ENCODE data around the gene PDE9A.
"Not testable (repeated sequence)": the region's sequence is repeated elsewhere in the genome, so short reads cannot be mapped to it uniquely, and the experiment has no call there.

The PDE9A gene

DNA sequence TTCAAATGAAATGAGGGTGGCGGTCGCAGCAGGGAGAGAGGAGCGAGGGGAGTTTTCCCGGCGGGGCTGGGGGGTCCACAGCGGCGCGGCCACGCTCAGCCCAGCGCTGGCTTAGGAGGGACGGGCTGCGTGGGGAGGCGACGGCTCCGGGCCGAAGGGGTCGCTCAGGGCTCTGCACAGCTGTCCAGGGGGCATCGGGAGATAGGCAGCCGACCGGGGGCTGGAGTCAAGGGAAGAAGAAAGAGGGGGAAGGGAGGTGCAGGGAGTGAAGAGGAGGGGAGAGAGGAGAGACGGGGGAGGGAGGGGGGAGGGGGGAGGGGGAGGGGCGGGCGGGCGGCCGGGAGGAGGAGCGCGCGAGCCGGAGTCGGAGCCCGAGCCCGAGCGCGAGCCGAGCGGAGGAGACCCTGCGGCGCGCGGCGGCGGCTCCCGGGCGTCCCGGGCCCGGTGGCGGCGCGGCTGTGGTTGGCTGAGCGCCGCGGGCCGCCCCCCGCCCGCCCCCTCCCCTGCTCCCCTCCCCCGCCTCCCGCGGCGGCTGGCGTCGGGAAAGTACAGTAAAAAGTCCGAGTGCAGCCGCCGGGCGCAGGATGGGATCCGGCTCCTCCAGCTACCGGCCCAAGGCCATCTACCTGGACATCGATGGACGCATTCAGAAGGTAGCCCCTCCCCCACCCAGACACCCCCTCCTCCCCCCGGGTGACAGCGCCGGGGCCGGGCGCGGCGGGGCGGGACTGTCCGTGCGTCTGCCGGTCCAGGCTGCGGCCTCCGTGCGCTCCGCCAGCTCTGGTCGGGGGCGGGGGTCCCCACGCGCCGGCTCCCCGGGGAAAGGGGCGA is at the start of gene PDE9A:
PDE9A (plus strand) TSS at position 391 of the 831 bp plus-strand sequence; CDS start at position 585, 194 bp downstream.
- DNase-seq (ENCODE audit: low read depth, low spot score): peak; percentile 34

DNA sequence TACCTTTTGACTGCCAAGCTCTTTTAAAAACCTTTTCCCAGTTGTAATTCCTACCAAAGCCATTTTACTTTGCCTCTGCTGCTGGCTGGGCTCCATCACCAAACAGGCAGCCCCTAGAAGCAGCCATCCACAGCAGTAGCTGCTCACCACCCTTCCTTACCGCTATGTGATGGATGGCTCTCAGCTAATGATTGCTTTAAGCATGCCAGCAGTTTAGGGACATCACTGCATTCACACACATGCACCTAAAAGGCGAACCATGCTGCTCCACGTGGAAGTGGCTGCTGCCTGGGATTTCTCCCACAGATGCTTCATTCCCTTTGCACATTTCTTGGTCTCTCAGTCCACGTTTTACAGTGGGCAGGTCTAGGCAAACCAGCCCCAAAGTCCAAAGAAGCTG is 46.3 kb upstream of the PDE9A start:
- DNase-seq (ENCODE audit: low read depth, low spot score): no peak

DNA sequence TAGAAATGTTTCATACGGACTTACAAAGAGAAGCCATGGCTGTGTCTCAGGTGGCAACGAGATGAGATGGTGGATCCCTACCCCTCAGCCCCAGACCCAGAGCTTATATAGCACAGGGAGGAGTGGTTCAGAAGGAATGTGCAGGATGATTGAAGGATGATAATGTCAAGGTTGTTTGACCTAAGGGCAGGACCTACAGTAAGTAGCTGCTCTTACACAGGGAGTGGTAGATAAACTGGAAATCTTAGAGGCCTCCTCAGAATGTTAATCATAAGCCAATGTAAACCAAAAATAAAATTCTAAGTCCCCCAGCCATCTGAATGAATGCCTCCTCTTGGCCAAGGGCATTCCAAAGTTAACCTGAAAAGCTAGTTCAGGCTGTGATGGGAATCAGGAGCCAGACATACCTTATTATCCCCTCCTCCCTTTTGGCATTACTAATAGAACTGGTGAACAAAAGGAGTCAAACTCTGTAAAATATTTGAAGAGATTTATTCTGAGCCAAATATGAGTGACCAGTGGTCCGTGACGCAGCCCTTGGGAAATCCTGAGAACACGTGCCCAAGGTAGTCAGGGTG is 45.8 kb upstream of the PDE9A start:
- no peak for DNase-seq (ENCODE audit: low read depth, low spot score)

DNA sequence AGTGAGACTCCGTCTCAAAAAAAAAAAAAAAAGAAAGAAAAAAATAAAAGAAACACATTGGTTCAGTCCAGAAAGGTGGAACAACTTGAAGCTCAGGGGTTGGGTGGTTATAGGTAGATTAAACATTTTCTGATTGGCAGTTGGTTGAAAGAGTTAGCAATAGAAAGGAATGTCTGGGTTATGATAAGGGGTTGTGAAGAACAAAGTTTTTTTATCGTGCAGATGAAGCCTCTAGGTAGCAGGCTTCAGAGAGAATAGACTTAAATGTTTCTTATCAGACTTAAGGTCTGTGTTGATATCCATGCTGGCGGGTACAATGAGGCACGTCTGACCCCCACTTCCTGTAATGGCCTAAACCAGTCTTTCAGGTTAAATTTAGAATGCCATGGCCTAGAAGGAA is 45.0 kb upstream of the PDE9A start:
- DNase-seq (ENCODE audit: low read depth, low spot score): no peak

DNA sequence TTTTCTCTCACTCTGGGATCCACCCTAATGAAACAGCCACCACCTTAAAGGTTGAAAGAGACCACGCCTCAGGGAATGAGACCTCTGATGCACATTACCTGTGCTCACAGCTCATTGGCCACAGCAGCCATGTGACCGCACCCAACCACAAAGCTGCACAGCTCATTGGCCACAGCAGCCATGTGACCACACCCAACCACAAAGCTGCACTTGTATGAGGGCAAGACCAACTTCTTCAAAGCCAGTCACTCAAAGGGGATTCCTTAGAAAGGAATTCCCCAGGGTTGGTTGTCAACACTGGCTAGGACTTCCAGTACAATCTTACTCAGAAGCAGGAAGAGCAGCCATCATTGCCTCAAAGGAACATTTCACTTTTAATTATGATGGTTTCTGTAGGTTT is 43.6 kb upstream of the PDE9A start:
- DNase-seq (ENCODE audit: low read depth, low spot score): no peak

DNA sequence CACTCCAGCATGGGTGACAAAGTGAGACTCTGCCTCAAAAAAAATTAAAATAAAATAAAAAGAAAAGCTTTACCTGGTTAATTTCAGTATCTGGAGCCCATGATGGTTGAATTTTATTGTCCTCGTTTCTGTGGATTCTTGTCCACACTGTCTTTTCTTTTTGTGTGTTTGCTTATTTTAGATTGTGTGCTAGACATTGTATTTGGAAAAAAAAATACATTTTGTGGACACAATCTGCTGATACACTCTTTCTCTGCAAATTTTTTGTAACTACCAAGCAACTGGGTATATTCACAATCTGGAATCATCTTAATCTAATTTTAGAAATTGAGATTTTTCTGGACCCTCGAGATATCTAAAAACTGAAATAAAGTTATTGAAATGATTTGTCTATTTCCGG is 41.6 kb upstream of the PDE9A start:
- DNase-seq (ENCODE audit: low read depth, low spot score): no peak

DNA sequence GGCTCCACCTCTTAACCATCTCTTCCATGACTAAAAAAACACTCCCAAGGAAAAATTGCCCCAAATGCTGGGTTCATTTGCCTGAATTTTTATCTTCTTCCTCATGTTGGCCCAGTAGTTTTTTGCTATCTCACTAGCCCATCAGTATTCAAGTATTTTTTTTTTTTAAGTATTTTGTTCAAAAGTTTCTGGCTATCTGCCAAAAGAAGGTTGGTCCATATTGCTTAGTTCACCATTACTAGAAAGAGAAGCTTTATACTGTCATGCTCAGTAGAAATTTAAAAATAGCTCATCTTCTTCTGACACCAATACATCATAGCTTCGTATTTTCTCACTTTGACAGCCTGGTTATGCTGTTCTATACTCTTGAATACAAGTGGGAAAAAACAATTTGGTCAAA is 41.0 kb upstream of the PDE9A start:
- DNase-seq (ENCODE audit: low read depth, low spot score): no peak

DNA sequence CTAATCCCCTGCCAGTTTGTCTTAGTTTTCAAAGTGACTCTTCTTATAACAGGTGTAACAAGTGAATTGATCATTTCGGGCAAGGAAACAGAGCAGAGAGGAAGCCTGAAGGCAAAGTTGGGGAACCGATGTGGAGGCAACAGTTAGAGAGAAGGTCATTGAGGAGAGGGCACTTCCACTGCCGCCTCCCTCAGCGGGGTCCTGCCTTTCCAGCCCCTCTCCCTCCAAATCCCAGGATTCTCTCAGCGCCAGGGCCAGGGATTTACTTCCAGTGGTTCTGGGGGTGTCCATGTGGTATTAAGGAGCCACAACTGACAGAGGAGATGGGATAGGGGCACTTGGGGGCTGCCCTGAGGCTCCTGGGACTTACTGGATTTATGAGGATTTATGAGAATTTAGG is 39.7 kb upstream of the PDE9A start:
- no peak for DNase-seq (ENCODE audit: low read depth, low spot score)

DNA sequence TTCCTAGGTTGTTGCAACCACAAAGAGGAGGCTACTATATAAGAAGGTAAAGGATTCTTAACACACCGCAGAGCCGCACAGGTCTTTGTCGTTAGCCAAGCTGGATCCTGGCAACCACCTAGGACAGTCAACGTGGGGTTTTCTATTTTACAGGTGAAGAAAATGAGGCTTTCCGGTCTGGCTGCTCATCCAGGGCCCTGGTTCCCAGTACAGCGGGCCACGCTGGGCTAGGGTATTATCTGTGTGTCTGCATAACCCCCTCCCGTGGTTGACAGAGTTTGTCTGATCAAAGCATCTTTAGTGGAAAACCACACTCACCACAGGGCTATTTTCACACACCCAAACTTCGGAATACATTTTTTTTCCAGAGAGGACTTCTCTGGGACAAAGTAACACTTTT is 39.0 kb upstream of the PDE9A start:
- DNase-seq (ENCODE audit: low read depth, low spot score): no peak

DNA sequence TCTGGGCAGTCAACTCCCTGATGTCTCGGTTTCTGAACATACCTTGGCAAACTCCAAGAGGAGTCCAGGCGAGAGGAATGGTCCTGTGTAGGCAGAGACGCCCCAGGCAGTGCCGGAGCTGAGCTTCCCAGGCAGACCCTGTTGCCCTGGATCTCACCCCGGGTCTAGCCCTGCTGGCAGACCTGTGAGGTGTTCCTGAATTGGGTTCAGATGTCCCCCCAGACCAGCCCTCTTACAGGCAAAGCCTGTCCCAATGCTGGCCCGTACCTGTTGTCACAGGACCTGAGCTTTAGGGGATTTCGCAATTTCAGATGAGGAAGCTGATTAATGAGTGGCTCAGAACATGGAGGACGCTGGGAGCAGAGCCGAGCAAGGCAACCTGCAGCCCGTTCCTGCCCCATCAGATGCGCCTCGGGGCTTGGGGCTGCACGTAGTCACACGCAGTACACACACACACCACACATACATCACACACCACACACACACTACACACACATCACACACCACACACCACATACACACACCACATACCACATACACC is 38.5 kb upstream of the PDE9A start:
- DNase-seq (ENCODE audit: low read depth, low spot score): peak; percentile 66

DNA sequence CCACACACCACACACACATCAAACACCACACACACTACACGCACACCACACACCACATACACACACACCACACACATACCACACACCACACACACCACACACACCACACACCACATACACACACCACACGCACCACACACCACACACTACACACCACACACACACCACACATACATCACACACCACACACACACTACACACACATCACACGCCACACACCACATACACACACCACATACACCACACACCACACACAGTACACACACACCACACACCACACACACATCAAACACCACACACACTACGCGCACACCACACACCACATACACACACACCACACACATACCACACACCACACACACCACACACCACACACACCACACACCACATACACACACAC is 38.0 kb upstream of the PDE9A start:
- not testable (repeated sequence) for DNase-seq (ENCODE audit: low read depth, low spot score)

DNA sequence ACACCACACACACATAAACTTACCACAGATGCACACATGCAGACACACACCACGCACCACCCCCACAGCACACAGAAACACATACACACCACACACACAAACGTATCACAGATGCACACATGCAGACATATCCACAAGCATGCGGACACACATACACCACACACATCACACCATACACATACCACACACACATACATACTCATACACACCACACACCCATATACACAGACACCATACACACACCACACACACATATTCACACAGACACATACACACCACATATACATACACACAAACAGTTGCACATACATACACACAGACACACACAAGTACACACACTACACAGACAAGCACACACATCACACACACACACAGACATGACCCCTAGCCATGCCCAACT is 37.5 kb upstream of the PDE9A start:
- DNase-seq (ENCODE audit: low read depth, low spot score): no peak

DNA sequence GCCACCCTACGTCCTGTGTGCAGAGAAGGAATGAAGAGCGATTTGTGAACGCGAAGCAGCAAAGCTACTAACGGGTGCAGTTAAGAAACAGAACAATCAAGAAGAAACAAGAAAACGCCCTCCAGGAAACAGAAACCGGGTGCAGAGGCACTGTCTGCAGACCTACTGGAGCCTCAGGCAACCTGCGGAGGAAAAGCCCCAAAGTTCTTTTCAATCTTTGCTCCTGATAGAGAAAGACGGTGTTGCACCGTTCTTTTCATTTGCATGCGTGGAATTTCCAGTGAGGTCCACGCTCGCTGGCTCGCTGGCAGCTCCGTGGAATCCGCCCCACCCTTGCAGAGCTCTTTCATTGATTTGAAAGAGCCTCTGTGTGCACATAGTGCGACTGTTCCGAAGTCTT is 37.0 kb upstream of the PDE9A start:
- no peak for DNase-seq (ENCODE audit: low read depth, low spot score)

DNA sequence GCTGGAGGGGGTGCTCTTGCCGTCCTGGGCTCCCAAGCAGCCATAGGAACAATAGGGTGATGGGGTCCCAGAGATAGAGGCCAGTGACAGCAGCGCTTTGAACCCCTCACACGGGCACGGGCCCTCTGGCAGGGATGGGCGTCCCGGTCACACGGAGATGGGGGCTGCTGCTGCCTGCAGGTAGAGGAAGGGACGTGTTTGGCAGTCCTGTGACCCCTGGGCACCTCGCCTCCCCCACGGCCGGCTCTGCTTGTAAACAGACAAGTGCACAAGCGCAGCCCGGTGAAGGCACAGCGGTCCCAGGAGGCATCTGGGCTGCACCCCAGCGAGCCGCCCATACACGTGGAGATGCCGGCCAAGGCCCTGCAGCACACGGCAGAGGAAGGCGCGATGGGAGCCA is 36.5 kb upstream of the PDE9A start:
- no peak for DNase-seq (ENCODE audit: low read depth, low spot score)

DNA sequence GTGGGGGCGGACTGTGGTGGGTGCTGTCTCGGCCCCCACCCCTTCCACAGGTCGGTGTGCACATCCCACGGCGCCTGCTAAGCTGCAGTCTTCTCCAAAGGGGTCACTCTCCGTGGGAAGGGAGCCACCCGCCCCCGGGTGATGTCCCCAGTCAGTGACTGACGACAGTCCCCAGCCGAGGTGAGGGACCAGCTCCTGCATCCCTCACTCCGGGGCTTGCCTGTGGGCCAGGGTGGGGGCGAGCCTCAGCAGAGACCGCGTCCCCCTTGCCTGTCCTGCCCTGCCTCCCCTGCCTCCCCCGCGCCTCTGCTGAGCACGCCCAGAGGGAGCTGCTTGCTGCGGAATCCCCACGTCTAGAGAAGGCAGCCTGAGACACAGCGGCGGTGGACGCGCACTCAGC is 35.9 kb upstream of the PDE9A start:
- DNase-seq (ENCODE audit: low read depth, low spot score): no peak

DNA sequence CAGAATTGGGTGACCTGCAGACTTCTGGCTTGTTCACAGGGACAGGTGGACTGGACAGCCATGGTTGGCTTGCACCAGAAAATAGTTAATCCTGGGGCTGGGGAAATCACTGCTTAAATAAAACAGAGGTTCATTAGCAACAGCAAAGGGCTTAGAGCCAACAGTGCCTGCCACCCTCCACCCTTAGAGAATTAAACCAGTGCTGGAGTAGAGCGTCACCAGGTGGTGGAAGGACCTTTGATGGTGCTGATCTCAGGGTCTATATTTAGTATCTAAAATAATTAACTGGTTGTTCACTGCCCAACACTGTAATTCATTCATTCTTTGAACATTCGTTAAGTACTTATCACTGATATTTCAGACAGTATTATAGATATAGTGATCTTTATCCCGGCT is 34.7 kb upstream of the PDE9A start:
- no peak for DNase-seq (ENCODE audit: low read depth, low spot score)

DNA sequence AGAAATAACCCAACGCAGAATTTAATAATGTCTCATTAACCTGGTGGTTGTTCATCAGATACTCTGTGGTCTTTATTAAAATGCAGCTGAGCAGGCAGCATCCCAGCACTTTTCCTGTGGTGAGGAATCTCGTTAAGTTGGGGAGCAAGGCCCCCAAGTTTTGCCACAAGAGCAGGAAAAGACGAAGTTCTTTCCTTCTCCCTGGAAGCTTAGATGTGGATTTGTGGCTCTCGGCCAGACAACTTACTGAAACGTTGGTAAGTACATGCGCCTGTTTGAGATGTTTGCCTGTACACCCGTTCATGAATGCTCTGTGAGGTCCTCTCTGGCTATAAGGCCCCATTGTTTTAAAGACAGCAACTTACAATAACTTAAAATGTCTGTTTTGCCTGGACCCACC is 34.3 kb upstream of the PDE9A start:
- no peak for DNase-seq (ENCODE audit: low read depth, low spot score)

DNA sequence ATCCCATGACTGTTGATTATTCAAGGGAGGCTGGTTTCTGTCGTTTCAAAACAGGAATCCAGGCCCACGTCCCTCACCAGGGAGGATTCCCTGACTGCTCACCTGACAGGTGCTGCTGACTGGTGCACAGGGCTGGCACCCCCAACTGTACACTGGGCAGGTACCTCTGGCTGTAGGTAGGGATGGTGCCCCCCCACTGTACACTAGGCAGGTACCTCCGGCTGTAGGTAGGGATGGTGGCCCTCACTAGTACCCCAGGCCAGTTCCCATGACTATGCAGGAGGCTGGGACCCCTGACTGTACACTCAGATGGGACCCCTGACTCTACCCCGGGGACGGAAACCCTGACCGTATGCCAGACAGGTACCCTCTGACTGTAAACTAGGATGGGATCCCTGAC is 33.6 kb upstream of the PDE9A start:
- DNase-seq (ENCODE audit: low read depth, low spot score): no peak

DNA sequence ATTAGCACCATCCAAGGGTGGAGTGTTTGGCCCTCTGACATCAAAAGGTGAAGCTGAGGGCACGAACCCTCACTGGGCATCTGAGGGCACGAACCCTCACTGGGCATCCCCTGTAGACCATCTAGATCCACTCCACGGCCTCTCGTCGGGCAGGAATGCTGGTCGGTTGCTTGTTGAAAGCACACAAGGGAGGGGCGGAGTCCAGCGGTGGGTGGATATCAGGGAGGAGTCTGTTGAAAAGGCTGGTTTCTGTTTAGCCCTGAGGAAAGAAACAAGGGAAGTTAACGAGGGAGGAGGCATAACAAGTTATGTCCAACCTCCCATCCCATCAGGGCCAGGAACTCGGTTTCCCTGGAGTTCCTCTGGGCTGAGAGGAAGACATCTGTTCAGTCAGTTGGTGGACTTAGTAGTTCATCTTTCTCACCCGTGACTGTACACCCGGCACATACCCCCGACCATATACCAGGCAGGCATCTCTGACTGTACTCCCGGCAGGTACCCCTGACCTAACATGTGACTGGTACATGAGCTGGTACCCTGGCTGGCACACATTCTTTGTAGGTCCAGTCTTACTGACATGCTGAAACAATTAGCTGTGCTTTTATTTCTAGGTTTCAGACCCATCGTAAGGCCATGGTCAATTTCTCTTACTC is 32.1 kb upstream of the PDE9A start:
- peak; percentile 47 for DNase-seq (ENCODE audit: low read depth, low spot score)

DNA sequence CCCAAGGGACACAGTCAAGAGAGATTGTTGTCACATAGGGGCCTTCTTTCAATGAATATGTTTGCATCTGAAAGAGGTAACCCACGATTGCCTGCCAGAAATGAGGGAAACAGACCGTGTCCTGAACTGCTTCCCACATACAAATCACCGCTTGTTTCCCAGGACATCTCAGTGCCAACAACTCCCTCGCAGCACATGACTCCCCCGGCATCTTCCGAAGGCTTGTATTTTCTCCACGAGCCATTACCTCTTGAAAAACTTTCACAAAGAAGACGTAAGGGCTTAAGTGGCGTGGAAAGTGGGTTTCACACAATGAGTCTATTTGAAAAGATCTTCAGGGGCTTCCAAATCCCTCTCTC is 31.6 kb upstream of the PDE9A start:
- DNase-seq (ENCODE audit: low read depth, low spot score): no peak

DNA sequence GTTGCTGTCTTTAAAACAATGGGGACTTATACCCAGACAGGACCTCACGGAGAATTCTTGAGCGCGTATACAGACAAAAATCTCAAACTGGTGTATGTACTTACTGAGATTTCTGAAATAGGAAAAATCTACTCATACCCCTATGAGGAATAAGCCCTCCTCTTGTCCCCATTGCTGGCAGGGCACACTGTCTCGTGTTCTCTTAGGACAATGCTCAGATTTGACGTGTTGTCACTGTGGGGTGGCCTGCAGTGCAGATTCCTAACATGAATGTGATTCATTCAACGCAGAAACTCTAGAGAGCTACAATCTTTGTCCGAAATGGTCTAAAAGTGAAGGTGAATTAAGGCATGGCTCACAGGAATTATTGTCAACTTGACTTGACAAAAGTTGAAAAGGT is 31.1 kb upstream of the PDE9A start:
- DNase-seq (ENCODE audit: low read depth, low spot score): no peak

DNA sequence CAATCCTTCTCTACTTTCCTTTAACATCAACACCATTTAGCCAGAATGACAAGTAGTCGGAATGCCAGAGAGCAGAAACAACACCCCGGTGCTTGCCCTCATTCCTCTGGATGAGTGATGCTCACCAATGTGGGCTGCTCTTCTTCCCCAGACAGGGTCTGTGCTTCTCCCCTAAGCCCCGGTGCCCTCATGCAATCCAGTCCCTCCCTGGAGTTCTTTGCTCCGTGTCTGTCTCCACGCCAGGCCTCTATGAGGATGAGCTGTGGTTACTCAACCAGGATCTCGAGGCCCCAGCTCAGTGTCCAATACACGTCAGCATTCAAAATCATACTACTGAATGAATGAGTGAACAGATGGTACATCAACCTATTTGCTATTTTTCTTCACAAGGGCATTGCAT is 29.7 kb upstream of the PDE9A start:
- no peak for DNase-seq (ENCODE audit: low read depth, low spot score)

Data from ELF-1 (cell line).